ENCODE measurements around the gene TRIM15. TPM values are rescaled to one million over a fixed set of nuclear protein-coding genes. Genes with fewer than 3 reads are reported as not detected.
"Not testable (repeated sequence)": the region's sequence is repeated elsewhere in the genome, so short reads cannot be mapped to it uniquely, and the experiment has no call there.

Gene TRIM15
- total RNA-seq, 1 experiment from 2014 or later: 0.35 TPM

DNA sequence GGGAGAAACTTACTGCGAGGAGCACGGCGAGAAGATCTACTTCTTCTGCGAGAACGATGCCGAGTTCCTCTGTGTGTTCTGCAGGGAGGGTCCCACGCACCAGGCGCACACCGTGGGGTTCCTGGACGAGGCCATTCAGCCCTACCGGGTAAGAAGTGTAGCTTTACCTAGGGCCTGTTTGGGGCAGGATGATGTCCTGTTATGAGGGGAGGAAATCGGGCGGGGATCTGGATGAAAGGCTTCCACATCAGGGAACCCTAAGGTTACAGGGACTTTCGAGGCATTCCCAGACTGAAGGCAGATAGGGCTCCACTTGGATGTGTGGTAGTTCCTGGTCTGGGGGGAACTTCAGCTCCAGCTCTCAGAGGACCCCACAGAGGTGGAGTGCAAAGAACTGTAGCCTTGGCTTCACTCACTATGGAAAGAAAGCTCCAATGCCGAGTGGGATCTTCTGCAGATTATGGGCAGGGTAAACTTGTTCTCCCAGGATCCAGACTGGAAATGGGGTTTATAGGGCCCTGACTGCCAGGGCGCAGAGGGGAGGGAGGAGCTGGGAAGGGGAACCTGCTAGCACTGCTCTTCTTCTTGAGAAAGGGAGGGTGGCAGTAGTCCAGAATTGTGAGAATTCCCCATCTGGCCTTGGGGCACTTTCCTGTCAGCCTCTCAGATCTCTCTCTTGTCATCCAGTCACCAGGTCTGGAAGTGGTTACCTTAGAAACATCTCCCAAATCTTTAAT, 740 bp downstream of the TRIM15 start (continued):
- TF ChIP-seq FOXP1 (CRISPR knock-in tag; IDR thresholded peaks at IDR 0.05; ENCODE audit: borderline replicate concordance) (no peak), ETV6 (CRISPR knock-in tag; IDR thresholded peaks at IDR 0.05) (no peak), SP1 (CRISPR knock-in tag; conservative IDR thresholded peaks at IDR 0.05) (no peak), SMAD4 (CRISPR knock-in tag; IDR thresholded peaks at IDR 0.05) (no peak), ZNF138 (CRISPR knock-in tag; conservative IDR thresholded peaks at IDR 0.05) (no peak), MYBL2 (CRISPR knock-in tag; IDR thresholded peaks at IDR 0.05) (no peak), NR1H2 (CRISPR knock-in tag; IDR thresholded peaks at IDR 0.05) (no peak), NR2C2 (CRISPR knock-in tag; IDR thresholded peaks at IDR 0.05) (no peak)
- TF ChIP-seq, protein P1, sequence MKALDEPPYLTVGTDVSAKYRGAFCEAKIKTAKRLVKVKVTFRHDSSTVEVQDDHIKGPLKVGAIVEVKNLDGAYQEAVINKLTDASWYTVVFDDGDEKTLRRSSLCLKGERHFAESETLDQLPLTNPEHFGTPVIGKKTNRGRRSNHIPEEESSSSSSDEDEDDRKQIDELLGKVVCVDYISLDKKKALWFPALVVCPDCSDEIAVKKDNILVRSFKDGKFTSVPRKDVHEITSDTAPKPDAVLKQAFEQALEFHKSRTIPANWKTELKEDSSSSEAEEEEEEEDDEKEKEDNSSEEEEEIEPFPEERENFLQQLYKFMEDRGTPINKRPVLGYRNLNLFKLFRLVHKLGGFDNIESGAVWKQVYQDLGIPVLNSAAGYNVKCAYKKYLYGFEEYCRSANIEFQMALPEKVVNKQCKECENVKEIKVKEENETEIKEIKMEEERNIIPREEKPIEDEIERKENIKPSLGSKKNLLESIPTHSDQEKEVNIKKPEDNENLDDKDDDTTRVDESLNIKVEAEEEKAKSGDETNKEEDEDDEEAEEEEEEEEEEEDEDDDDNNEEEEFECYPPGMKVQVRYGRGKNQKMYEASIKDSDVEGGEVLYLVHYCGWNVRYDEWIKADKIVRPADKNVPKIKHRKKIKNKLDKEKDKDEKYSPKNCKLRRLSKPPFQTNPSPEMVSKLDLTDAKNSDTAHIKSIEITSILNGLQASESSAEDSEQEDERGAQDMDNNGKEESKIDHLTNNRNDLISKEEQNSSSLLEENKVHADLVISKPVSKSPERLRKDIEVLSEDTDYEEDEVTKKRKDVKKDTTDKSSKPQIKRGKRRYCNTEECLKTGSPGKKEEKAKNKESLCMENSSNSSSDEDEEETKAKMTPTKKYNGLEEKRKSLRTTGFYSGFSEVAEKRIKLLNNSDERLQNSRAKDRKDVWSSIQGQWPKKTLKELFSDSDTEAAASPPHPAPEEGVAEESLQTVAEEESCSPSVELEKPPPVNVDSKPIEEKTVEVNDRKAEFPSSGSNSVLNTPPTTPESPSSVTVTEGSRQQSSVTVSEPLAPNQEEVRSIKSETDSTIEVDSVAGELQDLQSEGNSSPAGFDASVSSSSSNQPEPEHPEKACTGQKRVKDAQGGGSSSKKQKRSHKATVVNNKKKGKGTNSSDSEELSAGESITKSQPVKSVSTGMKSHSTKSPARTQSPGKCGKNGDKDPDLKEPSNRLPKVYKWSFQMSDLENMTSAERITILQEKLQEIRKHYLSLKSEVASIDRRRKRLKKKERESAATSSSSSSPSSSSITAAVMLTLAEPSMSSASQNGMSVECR (CRISPR knock-in tag; IDR thresholded peaks at IDR 0.05; ENCODE audit: borderline replicate concordance): no peak

DNA sequence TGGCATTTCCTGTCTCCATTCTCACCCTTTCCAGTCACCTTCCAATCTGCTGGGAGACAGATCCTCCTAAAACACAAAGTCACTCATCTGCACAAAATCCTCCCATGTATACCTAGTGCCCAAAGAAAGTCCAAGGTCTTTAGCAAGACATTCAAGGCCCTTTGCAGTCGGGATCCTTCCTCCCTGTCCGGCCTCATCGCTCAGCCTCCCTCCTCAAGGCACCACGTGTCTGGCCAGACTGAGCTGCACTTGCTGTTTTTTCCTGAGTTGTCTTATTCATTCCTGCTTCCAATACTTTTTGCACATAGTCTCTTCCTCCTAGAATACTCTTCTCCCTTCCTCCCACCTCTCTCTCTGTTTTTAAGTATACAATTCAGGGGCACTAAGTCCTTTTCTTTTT, 1.4 kb downstream of the TRIM15 start:
- Mint-ChIP-seq H3K27ac (no peak overlapping the region), H3K4me1 (peaks cover 8% of the 10 kb centered on the region), H3K36me3 (no peaks in the 10 kb centered on the region), H3K27me3 (ENCODE audit: low read depth) (peaks cover 38% of the 10 kb centered on the region), H3K4me3 (no peak overlapping the region), H3K9me3 (no peaks in the 10 kb centered on the region; the same call in 1 of the 2 replicates)
- CTCF ChIA-PET: interaction anchor here (0.8 kb wide), 1 partner anchor 61 kb away, joined by 3 read pairs; no protein-coding TSS in a partner anchor
- DNase-seq (ENCODE audit: low spot score): no peak
- TF ChIP-seq ZNF232 (CRISPR knock-in tag; IDR thresholded peaks at IDR 0.05): no peak
- TF ChIP-seq ZNF138 (CRISPR knock-in tag; conservative IDR thresholded peaks at IDR 0.05): no peak
- TF ChIP-seq, protein P2, sequence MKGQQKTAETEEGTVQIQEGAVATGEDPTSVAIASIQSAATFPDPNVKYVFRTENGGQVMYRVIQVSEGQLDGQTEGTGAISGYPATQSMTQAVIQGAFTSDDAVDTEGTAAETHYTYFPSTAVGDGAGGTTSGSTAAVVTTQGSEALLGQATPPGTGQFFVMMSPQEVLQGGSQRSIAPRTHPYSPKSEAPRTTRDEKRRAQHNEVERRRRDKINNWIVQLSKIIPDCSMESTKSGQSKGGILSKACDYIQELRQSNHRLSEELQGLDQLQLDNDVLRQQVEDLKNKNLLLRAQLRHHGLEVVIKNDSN (CRISPR knock-in tag; IDR thresholded peaks at IDR 0.05): no peak
- no peak for TF ChIP-seq SMAD4 (CRISPR knock-in tag; IDR thresholded peaks at IDR 0.05)
- TF ChIP-seq ETV6 (CRISPR knock-in tag; IDR thresholded peaks at IDR 0.05): no peak
- TF ChIP-seq, protein P3, sequence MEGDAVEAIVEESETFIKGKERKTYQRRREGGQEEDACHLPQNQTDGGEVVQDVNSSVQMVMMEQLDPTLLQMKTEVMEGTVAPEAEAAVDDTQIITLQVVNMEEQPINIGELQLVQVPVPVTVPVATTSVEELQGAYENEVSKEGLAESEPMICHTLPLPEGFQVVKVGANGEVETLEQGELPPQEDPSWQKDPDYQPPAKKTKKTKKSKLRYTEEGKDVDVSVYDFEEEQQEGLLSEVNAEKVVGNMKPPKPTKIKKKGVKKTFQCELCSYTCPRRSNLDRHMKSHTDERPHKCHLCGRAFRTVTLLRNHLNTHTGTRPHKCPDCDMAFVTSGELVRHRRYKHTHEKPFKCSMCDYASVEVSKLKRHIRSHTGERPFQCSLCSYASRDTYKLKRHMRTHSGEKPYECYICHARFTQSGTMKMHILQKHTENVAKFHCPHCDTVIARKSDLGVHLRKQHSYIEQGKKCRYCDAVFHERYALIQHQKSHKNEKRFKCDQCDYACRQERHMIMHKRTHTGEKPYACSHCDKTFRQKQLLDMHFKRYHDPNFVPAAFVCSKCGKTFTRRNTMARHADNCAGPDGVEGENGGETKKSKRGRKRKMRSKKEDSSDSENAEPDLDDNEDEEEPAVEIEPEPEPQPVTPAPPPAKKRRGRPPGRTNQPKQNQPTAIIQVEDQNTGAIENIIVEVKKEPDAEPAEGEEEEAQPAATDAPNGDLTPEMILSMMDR (IDR thresholded peaks at IDR 0.05): no peak
- TF ChIP-seq NR1H2 (CRISPR knock-in tag; IDR thresholded peaks at IDR 0.05): no peak
- TF ChIP-seq TCF7 (CRISPR knock-in tag; IDR thresholded peaks at IDR 0.05; ENCODE audit: low read depth): no peak
- TF ChIP-seq ELF4 (CRISPR knock-in tag; IDR thresholded peaks at IDR 0.05; ENCODE audit: low read depth): no peak
- TF ChIP-seq GRHL2 (CRISPR knock-in tag; IDR thresholded peaks at IDR 0.05; ENCODE audit: insufficient replicate concordance, severe bottlenecking): no peak
- no peak for TF ChIP-seq TEAD1 (CRISPR knock-in tag; IDR thresholded peaks at IDR 0.05)
- TF ChIP-seq, protein P4, sequence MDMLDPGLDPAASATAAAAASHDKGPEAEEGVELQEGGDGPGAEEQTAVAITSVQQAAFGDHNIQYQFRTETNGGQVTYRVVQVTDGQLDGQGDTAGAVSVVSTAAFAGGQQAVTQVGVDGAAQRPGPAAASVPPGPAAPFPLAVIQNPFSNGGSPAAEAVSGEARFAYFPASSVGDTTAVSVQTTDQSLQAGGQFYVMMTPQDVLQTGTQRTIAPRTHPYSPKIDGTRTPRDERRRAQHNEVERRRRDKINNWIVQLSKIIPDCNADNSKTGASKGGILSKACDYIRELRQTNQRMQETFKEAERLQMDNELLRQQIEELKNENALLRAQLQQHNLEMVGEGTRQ (CRISPR knock-in tag; IDR thresholded peaks at IDR 0.05): no peak
- TF ChIP-seq FOXK1 (CRISPR knock-in tag; IDR thresholded peaks at IDR 0.05): no peak
- no peak for TF ChIP-seq EMX1 (CRISPR knock-in tag; IDR thresholded peaks at IDR 0.05)
- TF ChIP-seq, protein P5, sequence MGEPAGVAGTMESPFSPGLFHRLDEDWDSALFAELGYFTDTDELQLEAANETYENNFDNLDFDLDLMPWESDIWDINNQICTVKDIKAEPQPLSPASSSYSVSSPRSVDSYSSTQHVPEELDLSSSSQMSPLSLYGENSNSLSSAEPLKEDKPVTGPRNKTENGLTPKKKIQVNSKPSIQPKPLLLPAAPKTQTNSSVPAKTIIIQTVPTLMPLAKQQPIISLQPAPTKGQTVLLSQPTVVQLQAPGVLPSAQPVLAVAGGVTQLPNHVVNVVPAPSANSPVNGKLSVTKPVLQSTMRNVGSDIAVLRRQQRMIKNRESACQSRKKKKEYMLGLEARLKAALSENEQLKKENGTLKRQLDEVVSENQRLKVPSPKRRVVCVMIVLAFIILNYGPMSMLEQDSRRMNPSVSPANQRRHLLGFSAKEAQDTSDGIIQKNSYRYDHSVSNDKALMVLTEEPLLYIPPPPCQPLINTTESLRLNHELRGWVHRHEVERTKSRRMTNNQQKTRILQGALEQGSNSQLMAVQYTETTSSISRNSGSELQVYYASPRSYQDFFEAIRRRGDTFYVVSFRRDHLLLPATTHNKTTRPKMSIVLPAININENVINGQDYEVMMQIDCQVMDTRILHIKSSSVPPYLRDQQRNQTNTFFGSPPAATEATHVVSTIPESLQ (CRISPR knock-in tag; IDR thresholded peaks at IDR 0.05): no peak
- no peak for ATAC-seq
- POLR2A ChIA-PET: no interaction called here

DNA sequence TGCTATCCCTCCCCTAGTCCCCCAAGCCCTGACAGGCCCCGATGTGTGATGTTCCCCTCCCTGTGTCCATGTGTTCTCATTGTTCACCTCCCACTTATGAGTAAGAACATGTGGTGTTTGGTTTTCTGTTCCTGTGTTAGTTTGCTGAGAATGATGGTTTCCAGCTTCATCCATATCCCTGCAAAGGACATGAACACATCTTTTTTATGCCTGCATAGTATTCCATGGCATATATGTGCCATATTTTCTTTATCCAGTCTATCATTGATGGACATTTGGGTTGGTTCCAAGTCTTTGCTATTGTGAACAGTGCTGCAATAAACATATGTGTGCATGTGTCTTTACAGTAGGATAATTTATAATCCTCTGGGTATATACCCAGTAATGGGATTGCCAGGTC, 1.9 kb downstream of the TRIM15 start:
- H3K27ac Mint-ChIP-seq; H3K36me3 Mint-ChIP-seq; CTCF ChIA-PET; H3K4me1 Mint-ChIP-seq; POLR2A ChIA-PET; H3K9me3 Mint-ChIP-seq; ATAC-seq; DNase-seq (ENCODE audit: low spot score); H3K4me3 Mint-ChIP-seq: not testable (repeated sequence)
- H3K27me3 Mint-ChIP-seq (ENCODE audit: low read depth): peaks cover 38% of the 10 kb centered on the region
